IgD-negative memory B cell (primary cell): ENCODE data around the gene TMEM88. TPM values are rescaled to one million over a fixed set of nuclear protein-coding genes. Genes with fewer than 3 reads are reported as not detected.

Experiments
- H3K27ac Mint-ChIP-seq, 3 donors: one replicate each; pipeline ENCODE4 v1.8.0; 2020 to 2022; ENCODE audit warnings: mild to moderate bottlenecking in 3 of 3, mixed read lengths in 3 of 3, moderate library complexity in 1 of 3
- H3K27me3 Mint-ChIP-seq: one replicate; pipeline ENCODE4 v1.8.0; 2021; ENCODE audit warnings: mixed read lengths
- H3K36me3 Mint-ChIP-seq: one replicate; pipeline ENCODE4 v1.8.0; 2020; ENCODE audit warnings: mild to moderate bottlenecking, mixed read lengths
- H3K4me1 Mint-ChIP-seq, 3 donors: one replicate each; pipeline ENCODE4 v1.8.0; 2020 to 2022; ENCODE audit warnings: mixed read lengths in 3 of 3, mild to moderate bottlenecking in 1 of 3
- H3K4me3 Mint-ChIP-seq, 4 donors: one replicate each; pipeline ENCODE4 v1.8.0; 2020 to 2022; ENCODE audit warnings: mild to moderate bottlenecking in 4 of 4, mixed read lengths in 4 of 4, moderate library complexity in 3 of 4
- H3K9me3 Mint-ChIP-seq, 3 donors: one replicate each; pipeline ENCODE4 v1.8.0; 2020 to 2021; ENCODE audit warnings: mixed read lengths in 3 of 3, mild to moderate bottlenecking in 1 of 3
- polyA plus RNA-seq: library from polyadenylated mRNA; unstranded; fragments of 300-500 nt; fragmentation: Illumina TruSeq; gene quantifications from one replicate; pipeline ENCODE4 v1.2.3, GENCODE V29; 2021

TMEM88 gene
- polyA plus RNA-seq, 1 donor from 2014 or later, result not detected

- peaks cover 8% of the 10 kb centered on the region for H3K27me3 Mint-ChIP-seq
- H3K4me3 Mint-ChIP-seq, result peak overlapping the region; percentile 73 to 100 (median 92)
- H3K27ac Mint-ChIP-seq, result peak overlapping the region; percentile 95 to 100 (median 99)
- no peaks in the 10 kb centered on the region for H3K36me3 Mint-ChIP-seq
- no peaks in the 10 kb centered on the region for H3K9me3 Mint-ChIP-seq
- peaks cover 32 to 51% (median 44%) of the 10 kb centered on the region in 3 donors for H3K4me1 Mint-ChIP-seq
These were observed 17.3 kb upstream of the TMEM88 start for GRCh38 chr17:7837408-7838088.

- Mint-ChIP-seq H3K9me3 (no peaks in the 10 kb centered on the region), H3K4me1 (peaks cover 31 to 52% (median 44%) of the 10 kb centered on the region in 3 donors), H3K36me3 (no peaks in the 10 kb centered on the region), H3K4me3 (peak overlapping the region; percentile 73 to 100 (median 92)), H3K27me3 (peaks cover 4% of the 10 kb centered on the region), H3K27ac (peak overlapping the region; percentile 95 to 100 (median 99))
These were observed 16.5 kb upstream of the TMEM88 start for GRCh38 chr17:7838090-7839075.

GRCh38 chr17:7839190-7839875 is 15.5 kb upstream of the TMEM88 start:
- Mint-ChIP-seq H3K36me3 (no peaks in the 10 kb centered on the region), H3K9me3 (no peaks in the 10 kb centered on the region), H3K27me3 (peaks cover 1% of the 10 kb centered on the region), H3K4me1 (peaks cover 31 to 48% (median 44%) of the 10 kb centered on the region in 3 donors), H3K27ac (peak overlapping the region; percentile 88 to 100 (median 93)), H3K4me3 (peak overlapping the region in 2 of 4 donors; percentile 59 to 91)

GRCh38 chr17:7839876-7840261 is 15.0 kb upstream of the TMEM88 start:
- no peaks in the 10 kb centered on the region for H3K9me3 Mint-ChIP-seq
- H3K4me1 Mint-ChIP-seq, result peaks cover 31 to 48% (median 44%) of the 10 kb centered on the region in 3 donors
- peak overlapping the region; percentile 88 to 100 (median 93) for H3K27ac Mint-ChIP-seq
- peaks cover 1% of the 10 kb centered on the region for H3K27me3 Mint-ChIP-seq
- H3K36me3 Mint-ChIP-seq, result no peaks in the 10 kb centered on the region
- H3K4me3 Mint-ChIP-seq, result peak overlapping the region in 3 of 4 donors; percentile 4 to 91 (median 44)

GRCh38 chr17:7840441-7840840 is 14.4 kb upstream of the TMEM88 start:
- Mint-ChIP-seq H3K4me1 (peaks cover 31 to 48% (median 44%) of the 10 kb centered on the region in 3 donors), H3K27me3 (peaks cover 1% of the 10 kb centered on the region), H3K27ac (peak overlapping the region; percentile 93 to 100 (median 97)), H3K4me3 (peak overlapping the region in 3 of 4 donors; percentile 73 to 96 (median 91)), H3K36me3 (no peaks in the 10 kb centered on the region), H3K9me3 (no peaks in the 10 kb centered on the region)

GRCh38 chr17:7840875-7841274 is 14.0 kb upstream of the TMEM88 start:
- Mint-ChIP-seq H3K27ac (peak overlapping the region; percentile 93 to 100 (median 97)), H3K36me3 (no peaks in the 10 kb centered on the region), H3K4me3 (peak overlapping the region; percentile 86 to 100 (median 94)), H3K27me3 (peaks cover 1% of the 10 kb centered on the region), H3K4me1 (peaks cover 31 to 50% (median 44%) of the 10 kb centered on the region in 3 donors), H3K9me3 (no peaks in the 10 kb centered on the region)

- Mint-ChIP-seq H3K36me3 (no peaks in the 10 kb centered on the region), H3K4me3 (peak overlapping the region; percentile 91 to 100 (median 98)), H3K4me1 (peaks cover 31 to 46% (median 41%) of the 10 kb centered on the region in 3 donors), H3K27ac (peak overlapping the region; percentile 93 to 100 (median 97)), H3K27me3 (peaks cover 1% of the 10 kb centered on the region), H3K9me3 (no peaks in the 10 kb centered on the region)
These were observed 13.4 kb upstream of the TMEM88 start for GRCh38 chr17:7841396-7841914.

GRCh38 chr17:7841915-7842379 is 12.9 kb upstream of the TMEM88 start:
- Mint-ChIP-seq H3K27me3 (peaks cover 1% of the 10 kb centered on the region), H3K27ac (peak overlapping the region; percentile 93 to 100 (median 100)), H3K36me3 (no peaks in the 10 kb centered on the region), H3K9me3 (no peaks in the 10 kb centered on the region), H3K4me1 (peaks cover 29 to 42% (median 37%) of the 10 kb centered on the region in 3 donors), H3K4me3 (peak overlapping the region; percentile 91 to 100 (median 98))

- Mint-ChIP-seq H3K27me3 (peaks cover 1% of the 10 kb centered on the region), H3K9me3 (no peaks in the 10 kb centered on the region), H3K36me3 (no peaks in the 10 kb centered on the region), H3K27ac (peak overlapping the region; percentile 93 to 100 (median 100)), H3K4me1 (peaks cover 22 to 35% (median 31%) of the 10 kb centered on the region in 3 donors), H3K4me3 (peak overlapping the region; percentile 91 to 100 (median 98))
These were observed 12.2 kb upstream of the TMEM88 start for GRCh38 chr17:7842380-7843256.

- peaks cover 20 to 32% (median 28%) of the 10 kb centered on the region in 3 donors for H3K4me1 Mint-ChIP-seq
- H3K27ac Mint-ChIP-seq, result peak overlapping the region; percentile 93 to 100 (median 100)
- H3K9me3 Mint-ChIP-seq, result no peaks in the 10 kb centered on the region
- H3K36me3 Mint-ChIP-seq, result no peaks in the 10 kb centered on the region
- H3K4me3 Mint-ChIP-seq, result peak overlapping the region; percentile 91 to 100 (median 98)
- H3K27me3 Mint-ChIP-seq, result peaks cover 1% of the 10 kb centered on the region
These were observed 11.7 kb upstream of the TMEM88 start for GRCh38 chr17:7843257-7843535.

- H3K27me3 Mint-ChIP-seq, result peaks cover 1% of the 10 kb centered on the region
- H3K4me3 Mint-ChIP-seq, result peak overlapping the region; percentile 91 to 100 (median 98)
- H3K36me3 Mint-ChIP-seq, result no peaks in the 10 kb centered on the region
- H3K27ac Mint-ChIP-seq, result peak overlapping the region; percentile 93 to 100 (median 100)
- no peaks in the 10 kb centered on the region for H3K9me3 Mint-ChIP-seq
- peaks cover 18 to 29% (median 24%) of the 10 kb centered on the region in 3 donors for H3K4me1 Mint-ChIP-seq
These were observed 11.2 kb upstream of the TMEM88 start for GRCh38 chr17:7843536-7844291.

GRCh38 chr17:7844292-7845154 is 10.3 kb upstream of the TMEM88 start:
- Mint-ChIP-seq H3K27ac (peak overlapping the region; percentile 93 to 100 (median 100)), H3K4me3 (peak overlapping the region; percentile 91 to 100 (median 98)), H3K4me1 (peaks cover 17 to 22% (median 17%) of the 10 kb centered on the region in 3 donors), H3K36me3 (no peaks in the 10 kb centered on the region), H3K27me3 (peaks cover 1% of the 10 kb centered on the region), H3K9me3 (no peaks in the 10 kb centered on the region)
